CD4-positive, alpha-beta T cell treated with Interleukin-6 at 100 ng/mL for 8 hours (primary cell): ENCODE data around the gene FGF19.

ENCODE experiments used
- DNase-seq: peaks from one replicate; pipeline ENCODE4 v3.0.0-alpha.2; 2020; ENCODE audit warnings: mixed read lengths, low spot score

FGF19 gene

DNA sequence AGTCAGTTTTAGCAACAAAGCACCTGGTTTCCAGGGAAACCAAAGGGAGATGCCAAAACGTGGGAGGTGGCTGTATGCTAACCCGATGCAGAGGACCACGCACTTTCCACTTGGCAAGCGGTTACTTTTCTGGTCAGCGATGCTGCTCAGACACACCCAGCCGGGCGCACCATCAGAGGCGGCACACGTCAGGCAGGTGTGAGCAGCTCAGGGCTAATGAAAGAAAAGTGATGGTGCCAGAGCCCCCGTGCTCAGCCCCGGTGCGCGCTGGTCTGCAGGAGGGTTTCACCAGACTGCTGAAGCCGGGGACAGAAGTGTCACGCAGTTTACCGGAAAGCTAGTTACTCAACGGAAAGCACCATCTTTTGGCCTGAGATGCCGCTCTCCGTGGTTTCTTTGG lies 34.3 kb downstream of the FGF19 start:
- no peak for DNase-seq

DNA sequence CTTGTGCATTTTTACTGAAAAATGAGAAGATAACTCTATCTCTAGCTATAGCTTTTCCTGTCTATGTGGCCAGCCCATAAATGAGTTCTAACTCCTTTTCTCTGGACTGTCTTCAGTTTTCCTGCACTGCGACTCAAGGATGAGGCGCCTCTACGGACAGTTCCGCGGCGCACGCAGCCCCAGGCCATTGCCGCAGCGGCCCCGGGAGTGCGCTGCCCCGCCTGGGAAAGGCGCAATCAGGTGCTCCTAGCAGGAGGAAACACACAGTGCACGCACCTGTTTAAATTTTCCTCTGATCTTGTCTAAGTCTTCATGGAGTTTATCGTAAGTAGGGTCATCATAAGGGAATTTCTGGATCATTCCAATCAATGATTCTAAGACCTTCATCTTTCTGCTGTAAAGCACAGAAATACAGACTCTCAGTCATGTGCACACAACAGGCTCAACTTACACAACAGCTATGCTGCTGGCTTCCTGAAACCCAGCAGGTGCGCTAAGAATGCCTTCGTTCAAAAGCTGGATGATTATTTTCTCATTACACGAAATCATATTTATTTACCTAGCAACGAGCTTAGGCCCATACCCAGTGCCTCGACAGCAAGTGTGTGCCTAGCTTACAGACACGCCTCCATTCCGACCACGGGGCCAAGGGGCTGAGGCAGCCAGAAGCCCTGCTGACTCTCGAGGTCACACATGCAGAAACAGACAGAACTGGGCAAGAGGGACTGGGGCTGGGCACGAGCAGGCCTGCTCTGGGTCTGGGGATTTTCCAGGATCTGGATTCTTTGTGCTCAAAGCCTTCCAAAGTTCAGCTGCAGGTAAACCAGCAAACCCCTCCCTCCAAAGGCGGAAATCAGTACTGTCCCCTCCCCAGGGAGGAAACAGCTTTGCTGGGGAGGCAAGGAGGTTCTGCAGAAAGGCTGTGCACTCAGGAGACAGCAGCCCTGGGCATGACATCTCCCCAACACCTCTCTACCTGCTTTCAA lies 35.9 kb downstream of the FGF19 start:
- DNase-seq, result no peak

DNA sequence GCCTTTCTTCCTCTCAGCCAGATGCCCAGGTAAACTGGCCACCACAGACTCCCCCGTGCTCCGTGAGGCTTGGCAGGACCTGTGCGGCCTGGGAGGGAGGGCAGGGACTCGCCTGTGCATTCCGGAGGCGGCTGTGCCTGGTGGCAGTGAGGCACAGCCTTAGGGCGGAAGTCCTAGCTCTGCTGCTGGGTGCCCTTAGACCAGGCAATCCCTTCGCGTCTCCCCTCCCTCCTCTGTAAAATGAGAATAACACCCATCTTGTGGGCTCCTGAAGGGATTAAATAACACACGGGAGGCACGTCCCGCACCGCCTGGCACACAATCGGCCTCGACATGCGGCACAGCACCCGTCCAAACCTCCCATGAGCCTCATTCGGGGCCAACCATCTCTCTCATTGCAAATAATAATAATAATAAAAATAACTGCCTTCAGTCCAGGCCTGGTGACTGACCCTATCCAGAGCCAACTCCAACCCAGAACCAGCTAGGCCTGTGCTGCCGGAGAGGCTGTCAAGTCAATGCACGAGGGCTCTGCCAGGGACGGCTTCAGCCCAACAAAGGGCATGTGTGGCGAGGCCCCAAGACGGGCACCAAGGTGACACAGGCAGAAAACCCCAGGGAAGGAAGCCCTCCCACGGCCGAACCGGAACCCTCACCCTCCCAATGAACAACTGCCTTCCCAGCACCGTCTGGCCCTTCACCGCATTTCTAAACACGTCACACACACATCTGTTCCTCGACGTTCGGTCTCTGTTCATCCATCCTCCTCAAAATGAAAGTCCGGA lies 36.9 kb downstream of the FGF19 start:
- DNase-seq, result no peak

DNA sequence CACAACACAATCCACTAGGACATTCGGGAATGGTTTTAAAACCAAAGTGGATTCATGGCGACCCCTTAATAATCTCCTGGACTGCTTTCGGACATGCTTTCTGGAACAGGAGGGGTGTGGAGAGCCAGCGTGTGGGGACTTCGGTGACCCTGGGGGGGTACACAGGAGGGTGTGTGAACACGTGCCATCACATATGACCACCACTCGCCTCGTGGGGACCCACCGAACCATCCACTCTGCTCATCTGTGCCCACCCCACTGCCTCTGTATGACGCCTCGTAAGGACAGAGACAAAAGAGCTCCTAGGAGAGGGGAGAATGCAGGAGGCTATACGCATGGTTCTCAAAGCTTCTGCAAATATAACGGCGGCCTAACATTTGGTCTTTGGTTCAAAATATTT lies 37.6 kb downstream of the FGF19 start:
- no peak for DNase-seq

DNA sequence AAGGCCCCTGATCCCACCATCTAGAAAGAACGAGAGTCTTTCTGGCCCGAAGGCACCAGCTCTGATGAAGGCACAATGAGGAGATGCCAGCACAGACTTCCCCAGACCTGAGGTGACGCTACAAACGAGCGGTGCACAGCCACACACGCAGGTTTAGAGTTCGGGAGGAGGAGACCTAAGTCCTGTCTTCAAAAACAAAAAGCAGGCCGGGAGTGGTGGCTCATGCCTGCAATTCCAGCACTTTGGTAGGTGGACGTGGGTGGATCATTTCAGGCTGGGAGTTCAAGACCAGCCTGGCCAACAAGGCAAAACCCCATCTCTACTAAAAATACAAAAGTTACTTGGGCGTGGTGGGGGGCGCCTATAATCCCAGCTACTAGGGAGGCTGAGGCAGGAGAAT lies 38.2 kb downstream of the FGF19 start:
- DNase-seq, result no peak

DNA sequence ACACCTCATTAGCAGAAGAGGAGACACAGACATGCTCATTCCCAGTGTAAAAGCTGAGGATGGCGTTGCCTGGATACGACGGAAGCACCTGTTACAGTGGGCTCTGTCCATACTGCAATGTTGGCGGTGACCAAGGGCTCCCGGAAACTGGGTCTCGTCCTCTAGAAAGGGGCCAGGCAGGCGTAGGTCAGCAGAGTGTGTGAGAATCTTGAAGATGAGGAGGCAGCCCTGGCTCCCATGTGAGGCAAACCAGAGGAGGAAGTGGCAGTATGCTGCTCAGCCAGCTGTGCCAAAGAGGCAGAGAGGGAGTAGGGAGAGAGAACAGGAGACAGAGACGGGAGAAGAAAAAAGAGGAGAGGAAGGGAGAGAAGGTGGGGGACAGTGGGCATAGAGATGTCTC lies 38.9 kb downstream of the FGF19 start:
- no peak for DNase-seq

DNA sequence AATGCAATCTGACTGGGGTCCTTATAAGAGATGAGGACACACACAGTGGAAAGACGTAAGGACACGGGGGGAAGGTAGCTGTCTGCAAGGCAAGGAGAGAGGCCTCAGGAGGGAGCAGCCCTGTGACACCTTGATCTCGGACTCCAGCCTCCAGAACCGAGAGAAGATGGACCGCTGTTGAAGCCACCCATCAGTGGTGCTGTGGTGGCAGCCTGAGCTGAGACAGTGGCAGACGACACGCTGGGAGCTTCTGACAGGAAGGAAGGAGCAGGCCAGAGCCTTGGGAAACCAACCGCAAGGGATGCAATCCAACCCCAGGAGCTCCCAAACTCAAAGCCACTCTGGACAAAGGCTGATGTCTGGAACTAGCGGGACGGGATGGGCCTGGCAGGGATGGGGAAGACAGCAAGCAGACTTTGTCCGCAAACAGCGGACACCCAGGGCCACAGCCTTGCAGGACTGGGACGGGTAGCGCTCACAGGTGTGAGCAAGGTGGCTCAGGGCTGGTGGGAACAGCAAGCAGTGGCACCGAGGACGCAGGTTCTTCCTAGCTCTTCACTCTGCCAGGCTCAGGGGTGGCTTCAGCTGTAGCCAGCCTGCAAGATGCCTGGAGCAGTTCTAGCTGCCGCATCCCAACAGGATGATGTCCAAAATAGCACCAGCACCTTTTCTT lies 39.6 kb downstream of the FGF19 start:
- DNase-seq, result no peak

DNA sequence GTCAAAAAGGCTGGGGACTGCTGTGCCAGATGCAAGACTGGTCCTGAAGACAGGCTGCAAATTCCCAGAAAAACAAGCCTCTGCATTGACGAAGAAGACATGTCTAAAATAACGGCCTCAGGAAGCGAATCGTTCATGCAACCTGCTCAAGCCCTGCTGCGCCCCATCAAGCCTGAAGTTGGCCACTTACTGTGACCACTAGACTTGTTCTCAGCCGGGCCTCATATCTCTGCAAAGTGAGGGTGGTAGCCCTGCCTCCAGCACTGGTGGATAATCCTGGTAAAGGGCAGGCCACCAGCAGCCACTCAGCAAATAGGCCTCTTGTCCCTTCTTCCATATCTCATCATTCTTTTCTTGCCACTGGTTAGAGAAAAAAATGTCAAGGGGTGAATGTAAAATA lies 40.5 kb downstream of the FGF19 start:
- DNase-seq, result no peak

DNA sequence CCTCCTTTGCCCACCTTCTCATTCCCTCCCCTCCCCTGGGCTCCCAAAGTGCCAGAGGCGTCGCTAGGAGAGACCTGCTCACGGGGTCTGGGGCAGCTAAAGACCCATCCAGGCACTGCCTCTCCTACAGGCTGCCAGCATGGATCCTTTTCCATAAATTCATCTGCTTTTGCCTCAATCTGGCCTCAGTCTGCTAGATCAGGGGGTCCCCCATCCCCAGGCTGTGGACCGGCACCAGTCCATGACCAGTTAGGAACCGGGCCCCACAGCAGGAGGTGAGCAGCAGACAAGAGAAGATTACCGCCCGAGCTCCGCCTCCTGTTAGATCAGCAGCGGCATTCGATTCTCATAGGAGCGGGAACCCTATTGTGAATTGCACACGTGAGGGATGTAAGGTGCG lies 41.0 kb downstream of the FGF19 start:
- DNase-seq, result no peak

DNA sequence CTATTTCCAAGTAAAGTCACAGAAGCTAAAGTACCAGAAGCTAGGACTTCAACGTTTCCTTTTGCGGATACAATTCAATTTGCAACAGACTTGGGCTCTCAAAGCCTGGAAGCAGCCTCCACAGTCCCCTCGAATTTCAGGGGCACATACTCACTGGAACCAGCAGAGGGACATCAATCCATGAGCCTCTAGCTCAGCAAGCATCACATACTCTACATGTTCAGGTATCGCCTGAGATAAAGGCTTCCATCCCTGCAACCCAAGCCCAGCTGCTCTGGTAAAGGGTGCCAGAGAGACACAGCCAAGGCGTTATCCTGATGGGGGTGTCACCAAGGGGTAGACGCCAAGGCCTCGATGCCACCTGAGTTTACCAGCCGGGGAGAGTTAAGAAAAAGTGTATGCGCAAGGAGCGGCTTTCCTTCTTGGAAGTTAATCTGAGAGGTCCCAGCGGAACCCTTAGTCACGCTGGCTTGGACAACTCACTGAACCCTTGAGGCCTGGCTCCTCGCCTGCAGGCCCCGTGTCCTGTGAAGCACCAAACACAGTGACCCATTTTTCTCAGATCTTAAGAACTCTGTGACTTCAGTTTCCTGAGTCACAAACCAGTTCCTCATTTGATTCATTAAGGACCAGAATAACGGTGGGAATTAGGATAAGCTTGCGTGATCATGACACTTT lies 41.7 kb downstream of the FGF19 start:
- DNase-seq, result no peak

DNA sequence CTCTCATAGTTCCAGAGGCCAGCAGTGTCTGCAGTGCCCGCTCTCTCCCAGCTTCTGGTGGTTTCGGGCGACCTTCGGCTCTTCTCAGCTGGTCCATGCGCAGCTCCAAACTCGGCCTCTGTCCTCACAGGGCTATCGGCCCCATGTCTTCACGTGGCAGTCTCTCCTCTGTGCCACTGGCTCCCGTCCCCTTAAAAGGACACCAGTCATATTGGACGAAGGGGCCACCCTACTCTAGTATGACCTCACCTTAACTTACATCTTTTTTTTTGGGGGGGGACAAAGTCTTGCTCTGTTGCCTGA lies 42.5 kb downstream of the FGF19 start:
- DNase-seq, result no peak

DNA sequence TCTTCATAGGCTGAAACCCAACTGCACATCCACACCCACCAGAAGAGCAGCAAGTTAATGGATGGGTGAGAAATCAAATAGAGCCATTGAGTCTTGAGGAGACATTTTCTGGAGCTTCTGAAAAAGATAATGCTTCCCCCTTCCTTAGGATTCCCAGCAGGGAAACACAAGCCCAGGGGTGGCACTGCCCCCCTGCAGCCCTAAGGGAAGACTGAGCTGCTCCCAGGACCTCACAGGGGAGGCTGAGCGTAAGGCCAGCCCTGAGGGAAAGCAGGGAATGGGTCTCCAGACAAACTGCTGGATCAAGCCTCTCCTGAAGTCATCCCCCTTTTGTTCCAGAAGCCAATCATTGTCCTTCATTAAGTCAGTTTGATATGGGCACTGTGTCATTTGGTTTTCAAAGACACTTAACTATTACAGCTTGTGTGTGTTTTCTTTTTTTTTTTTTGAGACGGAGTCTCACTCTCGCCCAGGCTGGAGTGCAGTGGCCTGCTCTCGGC lies 43.8 kb downstream of the FGF19 start:
- DNase-seq, result no peak

DNA sequence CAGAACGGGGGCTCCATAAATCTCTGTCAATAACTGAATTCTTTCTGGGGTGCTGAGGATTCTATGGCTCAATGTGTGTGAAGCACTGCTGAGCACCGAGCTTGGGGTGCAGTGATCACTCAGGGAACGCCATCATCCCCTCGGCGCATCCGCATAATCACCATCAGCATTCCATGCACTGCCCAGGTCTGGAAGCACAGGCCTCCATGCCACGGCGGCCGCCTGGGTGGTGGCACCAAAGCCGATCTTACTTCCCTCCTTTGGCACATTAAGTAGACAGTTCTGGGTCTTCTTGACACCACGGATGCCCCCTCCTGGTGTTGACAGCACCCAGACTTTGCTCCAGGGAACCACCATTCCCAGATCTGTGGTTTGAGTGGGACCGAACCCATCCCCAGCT lies 44.2 kb downstream of the FGF19 start:
- DNase-seq, result no peak

DNA sequence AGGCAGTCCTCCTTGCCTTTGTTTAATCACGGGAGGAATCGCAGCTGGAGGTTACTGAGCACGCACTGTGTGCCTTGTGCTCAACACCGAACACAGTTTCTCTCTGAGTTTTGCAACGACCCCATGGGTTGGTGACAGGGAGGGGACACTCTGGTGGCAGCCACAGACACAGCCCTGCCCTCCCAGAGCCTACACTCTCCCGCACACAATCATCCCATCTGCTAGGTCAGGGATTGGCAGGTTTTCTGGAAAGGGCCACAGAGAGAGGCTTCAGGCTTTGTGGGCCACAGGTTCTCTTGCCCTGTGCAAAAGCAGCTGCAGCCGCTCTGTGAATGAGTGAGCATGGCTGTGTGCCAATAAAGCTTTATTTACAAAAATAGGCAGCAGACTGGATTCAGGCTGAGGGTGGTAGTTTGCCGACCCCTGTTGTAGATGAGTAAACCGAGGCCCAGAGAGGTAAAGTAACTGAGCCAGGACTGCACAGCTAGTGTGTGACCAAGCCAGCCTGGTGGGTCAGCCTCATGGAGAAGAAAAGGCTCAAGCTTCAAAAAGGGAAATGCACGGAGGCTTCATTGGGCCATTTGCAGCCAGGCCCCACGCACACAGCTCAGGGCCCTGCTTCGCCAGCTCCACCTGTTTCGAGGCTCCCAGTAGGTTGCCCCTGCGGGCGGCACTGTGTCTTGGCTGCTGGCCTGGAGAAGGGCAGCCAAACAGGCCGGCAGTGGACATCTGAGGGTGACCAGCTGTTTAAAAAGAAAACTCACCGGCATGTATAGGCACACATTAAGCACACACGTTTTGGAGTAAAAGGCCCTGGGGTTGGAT lies 45.0 kb downstream of the FGF19 start:
- DNase-seq, result no peak

DNA sequence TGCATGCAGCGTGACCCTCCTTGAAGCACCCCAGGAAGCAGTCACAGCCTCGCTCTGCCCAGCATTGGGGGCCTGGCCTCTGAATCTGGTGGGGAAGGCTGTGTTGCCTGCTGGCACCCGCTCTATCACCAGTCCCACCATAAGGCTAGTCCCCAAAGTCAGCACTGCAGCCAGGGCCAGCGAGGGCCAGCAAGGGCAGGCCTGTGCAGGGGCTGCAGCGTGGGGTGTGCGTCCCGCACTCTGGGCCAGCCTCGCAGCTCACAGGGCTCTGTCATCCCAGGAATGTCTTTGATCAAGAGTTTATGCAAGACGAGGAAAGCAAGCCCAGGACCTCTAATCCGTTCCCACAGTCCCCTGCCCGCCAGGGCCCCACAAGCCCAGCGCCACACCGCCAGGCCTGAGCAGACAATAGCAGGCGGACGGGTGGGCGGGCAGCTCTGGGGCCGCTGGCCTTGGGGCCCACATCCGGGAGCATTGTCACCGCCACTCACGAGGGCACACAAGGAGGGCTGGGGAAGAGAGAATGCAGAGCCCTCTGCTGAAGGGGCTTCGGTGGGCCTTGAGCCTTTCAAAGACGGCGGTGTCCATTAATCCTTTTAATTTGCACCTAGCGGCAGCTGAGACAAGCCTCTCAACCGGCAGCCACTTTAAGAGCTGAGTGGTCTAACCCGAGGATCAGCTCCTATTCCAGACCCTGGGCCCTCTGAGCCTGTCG lies 45.8 kb downstream of the FGF19 start:
- DNase-seq, result no peak

DNA sequence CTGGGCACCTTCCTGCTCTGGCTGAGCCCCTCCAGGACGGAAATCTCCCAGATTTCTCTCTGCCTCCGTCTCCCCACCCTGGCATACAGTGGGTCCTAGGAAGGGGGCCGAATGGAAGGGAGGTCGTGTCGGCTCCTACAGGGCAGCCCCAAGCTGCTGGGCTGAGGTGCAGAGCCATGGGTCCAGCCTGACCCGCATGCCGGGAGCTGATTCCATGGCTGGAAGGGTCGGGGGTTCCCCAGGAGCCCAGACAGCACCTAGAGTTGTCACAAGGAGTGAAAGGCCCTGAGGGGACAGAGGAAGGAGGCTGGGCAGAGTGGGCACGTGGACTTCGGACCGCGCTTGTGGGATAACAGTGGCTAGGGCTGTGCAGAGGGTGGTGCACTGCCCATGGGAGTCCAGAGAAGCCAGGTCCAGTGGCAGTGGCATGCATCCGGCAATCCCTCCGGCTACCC lies 46.3 kb downstream of the FGF19 start:
- no peak for DNase-seq

DNA sequence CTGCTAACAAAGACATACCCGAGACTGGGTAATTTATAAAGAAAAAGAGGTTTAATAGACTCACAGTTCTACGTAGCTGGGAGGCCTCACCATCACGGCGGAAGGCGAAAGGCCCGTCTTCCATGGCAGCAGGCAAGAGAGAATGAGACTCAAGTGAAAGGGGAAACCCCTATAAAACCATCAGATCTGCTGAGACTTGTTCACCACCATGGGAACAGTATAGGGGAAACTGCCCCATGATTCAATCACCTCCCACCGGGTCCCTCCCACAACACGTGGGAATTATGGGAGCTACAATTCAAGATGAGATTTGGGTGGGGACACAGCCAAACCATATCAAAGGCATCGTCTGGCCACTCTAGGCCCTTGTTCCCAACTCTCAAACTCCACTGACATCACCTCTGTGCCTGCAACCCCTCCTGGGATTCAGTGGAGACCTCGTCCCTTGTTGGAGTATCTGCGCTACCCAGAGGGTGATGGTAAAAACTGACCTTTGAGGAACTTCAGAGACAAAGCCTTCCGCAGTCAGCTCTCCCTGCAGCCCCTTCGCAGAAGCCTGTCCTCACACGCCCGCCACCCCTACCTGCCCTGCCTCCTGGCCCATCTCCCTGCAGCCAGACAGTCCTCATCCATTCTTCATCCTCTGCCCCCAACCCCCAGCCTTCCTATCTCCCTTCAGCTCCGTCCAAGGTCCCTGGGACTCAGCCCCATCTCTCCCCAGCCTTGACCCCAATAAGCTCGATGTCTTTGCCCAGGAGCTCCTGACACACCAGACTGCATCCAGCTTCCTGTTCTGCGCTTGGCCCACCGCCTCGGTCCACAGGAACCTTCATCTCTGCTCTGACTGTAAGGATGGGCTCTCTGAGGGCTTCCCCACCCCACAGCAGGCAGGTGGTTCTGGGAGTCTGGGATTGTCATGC lies 47.0 kb downstream of the FGF19 start:
- DNase-seq, result no peak

DNA sequence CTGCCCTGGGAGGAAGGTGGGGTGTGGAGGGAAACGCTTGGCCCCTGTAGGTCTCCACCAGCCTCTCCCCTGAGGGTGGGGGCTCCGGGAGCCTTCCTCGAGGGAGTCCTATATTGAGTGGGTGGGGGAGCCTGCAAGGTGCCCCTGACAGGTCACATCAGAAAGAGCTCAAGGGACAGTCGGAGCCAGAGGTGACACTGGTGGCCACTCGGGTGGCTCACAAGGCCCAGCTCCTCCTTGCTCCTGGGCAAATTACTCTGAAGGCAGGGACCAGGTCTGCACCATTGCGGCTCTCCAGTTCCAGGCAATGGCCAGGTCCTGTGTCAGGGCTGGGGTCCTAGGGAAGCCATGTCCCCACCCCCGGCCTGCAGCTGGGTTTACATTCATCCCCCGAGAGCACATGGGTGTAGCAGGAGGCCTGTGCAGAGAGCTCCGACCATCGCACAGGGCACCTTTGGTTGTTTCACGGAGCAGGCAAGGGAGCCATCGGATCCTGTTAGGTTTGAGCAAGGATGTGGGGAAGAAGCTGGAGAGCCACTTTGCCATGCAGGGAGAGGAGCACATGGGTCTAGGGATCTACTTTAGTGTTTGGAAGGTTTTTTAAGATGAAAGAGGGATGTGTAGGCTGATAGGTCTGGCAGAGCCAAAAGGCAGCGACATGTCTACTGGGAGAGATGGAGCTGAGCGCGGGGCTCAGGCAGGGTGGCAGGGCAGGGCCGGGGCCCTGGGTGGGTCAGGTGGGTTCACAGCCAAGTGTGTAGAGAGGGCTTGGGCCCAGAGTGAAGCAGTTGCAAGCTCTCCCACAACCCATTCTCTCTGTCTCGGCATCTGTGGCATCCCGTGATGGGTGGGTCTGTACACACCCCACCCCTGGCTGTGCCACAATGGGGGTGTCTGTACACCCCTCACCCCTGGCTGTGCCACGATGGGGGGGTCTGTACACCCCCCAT lies 48.1 kb downstream of the FGF19 start:
- no peak for DNase-seq
